ENCODE results near the gene HCN2. TPM values are rescaled to one million over a fixed set of nuclear protein-coding genes. Genes with fewer than 3 reads are reported as not detected.

HCN2 gene
- total RNA-seq, 1 experiment from 2014 or later = 0.04 TPM

DNA sequence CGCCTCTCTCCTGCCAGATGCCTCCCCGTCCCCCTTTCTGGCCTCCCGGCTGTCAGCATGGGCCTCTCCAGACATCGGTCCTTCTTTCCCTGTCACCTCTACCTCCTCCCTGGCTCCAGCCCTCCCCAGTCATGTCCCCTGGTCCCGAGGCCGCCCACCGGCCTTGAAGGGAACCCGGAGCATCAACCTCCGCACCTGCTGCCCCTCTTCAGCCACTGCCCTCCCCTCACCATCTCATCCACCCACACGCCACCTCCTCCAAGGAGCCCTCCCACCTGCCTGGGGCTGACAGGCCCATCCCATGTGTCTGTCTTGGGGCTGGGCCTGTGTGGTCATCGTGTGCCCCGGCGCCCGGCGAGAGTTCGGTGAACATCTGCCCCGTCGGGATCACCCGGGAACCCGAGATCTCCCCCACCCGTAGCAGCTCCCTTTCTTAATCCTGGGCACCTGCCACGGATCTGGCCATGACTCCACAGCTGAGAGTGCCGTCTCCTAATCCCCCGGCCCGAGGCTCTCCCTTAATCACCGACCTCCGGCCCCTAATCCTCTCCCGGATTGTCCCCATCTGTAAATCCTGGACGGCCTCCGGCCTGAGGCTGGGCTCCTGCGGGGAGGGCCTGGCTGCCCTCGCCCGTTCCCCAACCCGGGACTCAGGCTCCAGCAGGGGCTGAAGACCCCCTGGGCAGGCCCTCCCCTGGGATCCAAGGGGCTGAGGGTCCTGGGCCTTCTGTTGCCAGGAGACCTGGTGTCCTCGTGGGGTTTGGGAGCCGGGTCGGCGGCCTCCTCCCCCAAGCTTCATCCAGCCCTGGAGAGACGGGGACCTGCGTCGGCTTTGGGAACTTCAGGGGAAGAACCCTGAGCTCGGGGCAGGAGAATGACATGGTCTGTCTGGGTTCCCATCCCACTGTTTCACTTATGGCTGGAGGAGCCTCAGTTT is 5.9 kb downstream of the HCN2 start:
- CTCF ChIA-PET = no interaction called here
- intact Hi-C loops (cut with micrococcal nuclease) = no loop called here
- H3K4me3 ChIP-seq (ENCODE audit: low read length) = no peak overlapping the region
- DNase-seq (no peak), ATAC-seq (no peak)
- H4K20me1 ChIP-seq (ENCODE audit: low read length) = no peaks in the 10 kb centered on the region
- no peak for TF ChIP-seq EZH2 (IDR thresholded peaks at IDR 0.05; ENCODE audit: low read length, unreplicated experiment)
- TF ChIP-seq EZH2phosphoT487 (IDR thresholded peaks at IDR 0.05; ENCODE audit: borderline replicate concordance, low read length) = no peak
- TF ChIP-seq, protein P1, sequence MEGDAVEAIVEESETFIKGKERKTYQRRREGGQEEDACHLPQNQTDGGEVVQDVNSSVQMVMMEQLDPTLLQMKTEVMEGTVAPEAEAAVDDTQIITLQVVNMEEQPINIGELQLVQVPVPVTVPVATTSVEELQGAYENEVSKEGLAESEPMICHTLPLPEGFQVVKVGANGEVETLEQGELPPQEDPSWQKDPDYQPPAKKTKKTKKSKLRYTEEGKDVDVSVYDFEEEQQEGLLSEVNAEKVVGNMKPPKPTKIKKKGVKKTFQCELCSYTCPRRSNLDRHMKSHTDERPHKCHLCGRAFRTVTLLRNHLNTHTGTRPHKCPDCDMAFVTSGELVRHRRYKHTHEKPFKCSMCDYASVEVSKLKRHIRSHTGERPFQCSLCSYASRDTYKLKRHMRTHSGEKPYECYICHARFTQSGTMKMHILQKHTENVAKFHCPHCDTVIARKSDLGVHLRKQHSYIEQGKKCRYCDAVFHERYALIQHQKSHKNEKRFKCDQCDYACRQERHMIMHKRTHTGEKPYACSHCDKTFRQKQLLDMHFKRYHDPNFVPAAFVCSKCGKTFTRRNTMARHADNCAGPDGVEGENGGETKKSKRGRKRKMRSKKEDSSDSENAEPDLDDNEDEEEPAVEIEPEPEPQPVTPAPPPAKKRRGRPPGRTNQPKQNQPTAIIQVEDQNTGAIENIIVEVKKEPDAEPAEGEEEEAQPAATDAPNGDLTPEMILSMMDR (conservative IDR thresholded peaks at IDR 0.05; ENCODE audit: low read depth, low read length) = no peak
- no peaks in the 10 kb centered on the region for H3K4me1 ChIP-seq (ENCODE audit: insufficient read depth, low read length)
- H3K9me2 ChIP-seq (replicated peaks; ENCODE audit: low read length) = no peaks in the 10 kb centered on the region
- H3F3A ChIP-seq (ENCODE audit: low read length, unreplicated experiment) = no peaks in the 10 kb centered on the region
- no peaks in the 10 kb centered on the region for H3K27me3 ChIP-seq (ENCODE audit: low read length)
- H3K9me3 ChIP-seq (ENCODE audit: low read length) = no peaks in the 10 kb centered on the region
- H2AFZ ChIP-seq (ENCODE audit: low read length) = no peak overlapping the region
- H3K27ac ChIP-seq (ENCODE audit: low read length) = no peak overlapping the region
- POLR2A ChIA-PET (ENCODE audit: unreplicated experiment) = no interaction called here
- H3K9ac ChIP-seq (ENCODE audit: low read length) = no peak overlapping the region
- no TSS peak for BruUV-seq (replicated peaks)
- H3K79me2 ChIP-seq (ENCODE audit: low read length) = no peaks in the 10 kb centered on the region
- no peaks in the 10 kb centered on the region for H3K36me3 ChIP-seq (ENCODE audit: low read depth, low read length)
- no peak overlapping the region for H3K4me2 ChIP-seq (ENCODE audit: low read length)

DNA sequence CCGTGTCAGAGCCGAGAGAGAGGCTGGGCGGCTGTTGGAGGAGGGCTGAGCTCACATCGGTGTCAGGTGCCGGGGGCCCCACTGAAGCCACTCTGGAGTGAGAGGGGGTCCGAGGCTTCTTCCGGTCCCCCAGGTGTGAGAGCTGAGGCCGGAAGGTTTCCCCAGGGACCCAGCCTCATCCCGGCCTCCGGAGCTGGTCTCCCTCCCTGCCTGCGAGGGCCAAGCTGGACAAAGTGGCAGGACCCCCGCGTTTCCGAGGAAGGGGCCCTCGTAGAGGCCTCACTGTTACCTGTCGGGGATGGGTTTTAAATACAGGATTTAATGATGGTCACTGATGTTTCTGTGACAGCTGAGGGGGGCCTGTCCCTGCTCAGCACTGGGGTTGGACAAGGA is 6.6 kb downstream of the HCN2 start:
- Histone ChIP-seq H3K4me2 (ENCODE audit: low read length) (no peak overlapping the region), H3K9ac (ENCODE audit: low read length) (no peak overlapping the region), H3K4me1 (ENCODE audit: insufficient read depth, low read length) (no peaks in the 10 kb centered on the region), H2AFZ (ENCODE audit: low read length) (no peak overlapping the region), H3K79me2 (ENCODE audit: low read length) (no peaks in the 10 kb centered on the region), H4K20me1 (ENCODE audit: low read length) (no peaks in the 10 kb centered on the region), H3K36me3 (ENCODE audit: low read depth, low read length) (no peaks in the 10 kb centered on the region), H3K9me3 (ENCODE audit: low read length) (no peaks in the 10 kb centered on the region), H3K4me3 (ENCODE audit: low read length) (no peak overlapping the region), H3K27me3 (ENCODE audit: low read length) (no peaks in the 10 kb centered on the region), H3F3A (ENCODE audit: low read length, unreplicated experiment) (no peaks in the 10 kb centered on the region), H3K27ac (ENCODE audit: low read length) (no peak overlapping the region), H3K9me2 (replicated peaks; ENCODE audit: low read length) (no peaks in the 10 kb centered on the region)
- no TSS peak for BruUV-seq (replicated peaks)
- POLR2A ChIA-PET (ENCODE audit: unreplicated experiment) = no interaction called here
- DNase-seq = no peak
- no peak for ATAC-seq
- CTCF ChIA-PET = no interaction called here
- TF ChIP-seq, protein P1 (conservative IDR thresholded peaks at IDR 0.05; ENCODE audit: low read depth, low read length) = no peak
- no peak for TF ChIP-seq EZH2 (IDR thresholded peaks at IDR 0.05; ENCODE audit: low read length, unreplicated experiment)
- TF ChIP-seq EZH2phosphoT487 (IDR thresholded peaks at IDR 0.05; ENCODE audit: borderline replicate concordance, low read length) = no peak
- intact Hi-C loops (cut with micrococcal nuclease) = no loop called here
